Neural progenitor cell (in vitro differentiated cells): ENCODE results near the gene SLX9. TPM values are rescaled to one million over a fixed set of nuclear protein-coding genes. Genes with fewer than 3 reads are reported as not detected.

Experiments used
- DNase-seq: peaks from one replicate; pipeline ENCODE4 v3.0.0-alpha.2; 2016; ENCODE audit warnings: low spot score
- H2AFZ ChIP-seq: fragments of 200-600 bp; sonication (generic); replicated peaks from 2 replicates; pipeline ENCODE4 v1.6.1; 2016; ENCODE audit warnings: antibody characterized with exemption
- H3F3A ChIP-seq: fragments of 200-600 bp; sonication (generic); 2 replicates; pipeline ENCODE4 v1.6.1; 2016; ENCODE audit warnings: antibody characterized with exemption, low read depth
- H3K27ac ChIP-seq: fragments of 200-600 bp; sonication (generic); 2 replicates; pipeline ENCODE4 v1.5.1; 2016; ENCODE audit warnings: mild to moderate bottlenecking
- H3K27me3 ChIP-seq: fragments of 200-600 bp; sonication (generic); 2 replicates; pipeline ENCODE4 v1.6.1; 2016; ENCODE audit warnings: mild to moderate bottlenecking, moderate library complexity
- H3K36me3 ChIP-seq: fragments of 200-600 bp; sonication (generic); 2 replicates; pipeline ENCODE4 v1.5.1; 2016
- H3K4me1 ChIP-seq: fragments of 200-600 bp; sonication (generic); 2 replicates; pipeline ENCODE4 v1.6.1; 2016; ENCODE audit warnings: mixed run types
- H3K4me2 ChIP-seq: fragments of 200-600 bp; sonication (generic); 2 replicates; pipeline ENCODE4 v1.6.1; 2016
- H3K4me3 ChIP-seq: fragments of 200-600 bp; sonication (generic); 2 replicates; pipeline ENCODE4 v1.5.1; 2016
- H3K79me2 ChIP-seq: fragments of 200-600 bp; sonication (generic); 2 replicates; pipeline ENCODE4 v1.6.1; 2016; ENCODE audit warnings: low read depth
- H3K9ac ChIP-seq: fragments of 200-600 bp; sonication (generic); 2 replicates; pipeline ENCODE4 v1.6.1; 2016
- H3K9me3 ChIP-seq: fragments of 200-600 bp; sonication (generic); 2 replicates; pipeline ENCODE4 v1.5.1; 2016; ENCODE audit warnings: low read depth
- H4K20me1 ChIP-seq: fragments of 200-600 bp; sonication (generic); 2 replicates; pipeline ENCODE4 v1.6.1; 2016; ENCODE audit warnings: low read depth
- H3K27ac Mint-ChIP-seq: 3 replicates; pipeline ENCODE4 v1.8.0; 2021; ENCODE audit warnings: mixed read lengths
- H3K27me3 Mint-ChIP-seq: 2 replicates; pipeline ENCODE4 v1.8.0; 2022; ENCODE audit warnings: low read depth, mild to moderate bottlenecking, inconsistent platforms, moderate library complexity, mixed read lengths; ENCODE audit not compliant: insufficient read depth
- H3K36me3 Mint-ChIP-seq: 3 replicates; pipeline ENCODE4 v1.8.0; 2021; ENCODE audit warnings: mixed read lengths
- H3K4me1 Mint-ChIP-seq: 3 replicates; pipeline ENCODE4 v1.8.0; 2021; ENCODE audit warnings: mixed read lengths
- H3K4me3 Mint-ChIP-seq: 3 replicates; pipeline ENCODE4 v1.8.0; 2021; ENCODE audit warnings: mild to moderate bottlenecking, moderate library complexity, mixed read lengths
- H3K9me3 Mint-ChIP-seq: 3 replicates; pipeline ENCODE4 v1.8.0; 2020; ENCODE audit warnings: mixed read lengths
- EZH2 ChIP-seq: fragments of 200-600 bp; sonication (generic); IDR thresholded peaks from 2 replicates; pipeline ENCODE4 v1.6.1; 2017; ENCODE audit warnings: antibody characterized with exemption, mild to moderate bottlenecking, moderate library complexity
- EZH2phosphoT487 ChIP-seq: fragments of 200-600 bp; sonication (generic); IDR thresholded peaks from 2 replicates; pipeline ENCODE4 v1.6.1; 2017; ENCODE audit warnings: antibody characterized with exemption
- total RNA-seq: library from RNA; depleted of rRNA; stranded (reverse); fragments of >200 nt; gene quantifications from 2 replicates; pipeline ENCODE4 v1.2.3, GENCODE V29; 2015; ENCODE audit warnings: low replicate concordance
- TF ChIP-seq, protein P1 (sequence below): fragments of 200-600 bp; sonication (generic); IDR thresholded peaks from 2 replicates; pipeline ENCODE4 v1.5.1; 2017; ENCODE audit warnings: antibody characterized with exemption, mild to moderate bottlenecking

SLX9 gene
- total RNA-seq, 1 donor from 2014 or later: 4.7 TPM

GRCh38 chr21:44893278-44893556 lies 46.6 kb upstream of the SLX9 start:
- no peaks in the 10 kb centered on the region for H3K27me3 ChIP-seq
- no peaks in the 10 kb centered on the region for H3K36me3 ChIP-seq
- peaks cover 10% of the 10 kb centered on the region for H3K4me1 ChIP-seq
- peaks cover 13% of the 10 kb centered on the region for H3K27me3 Mint-ChIP-seq
- no peak overlapping the region for H3K4me3 ChIP-seq
- H3F3A ChIP-seq: no peaks in the 10 kb centered on the region
- H2AFZ ChIP-seq: no peak overlapping the region
- peaks cover 7% of the 10 kb centered on the region for H3K4me1 Mint-ChIP-seq
- TF ChIP-seq, protein P1, sequence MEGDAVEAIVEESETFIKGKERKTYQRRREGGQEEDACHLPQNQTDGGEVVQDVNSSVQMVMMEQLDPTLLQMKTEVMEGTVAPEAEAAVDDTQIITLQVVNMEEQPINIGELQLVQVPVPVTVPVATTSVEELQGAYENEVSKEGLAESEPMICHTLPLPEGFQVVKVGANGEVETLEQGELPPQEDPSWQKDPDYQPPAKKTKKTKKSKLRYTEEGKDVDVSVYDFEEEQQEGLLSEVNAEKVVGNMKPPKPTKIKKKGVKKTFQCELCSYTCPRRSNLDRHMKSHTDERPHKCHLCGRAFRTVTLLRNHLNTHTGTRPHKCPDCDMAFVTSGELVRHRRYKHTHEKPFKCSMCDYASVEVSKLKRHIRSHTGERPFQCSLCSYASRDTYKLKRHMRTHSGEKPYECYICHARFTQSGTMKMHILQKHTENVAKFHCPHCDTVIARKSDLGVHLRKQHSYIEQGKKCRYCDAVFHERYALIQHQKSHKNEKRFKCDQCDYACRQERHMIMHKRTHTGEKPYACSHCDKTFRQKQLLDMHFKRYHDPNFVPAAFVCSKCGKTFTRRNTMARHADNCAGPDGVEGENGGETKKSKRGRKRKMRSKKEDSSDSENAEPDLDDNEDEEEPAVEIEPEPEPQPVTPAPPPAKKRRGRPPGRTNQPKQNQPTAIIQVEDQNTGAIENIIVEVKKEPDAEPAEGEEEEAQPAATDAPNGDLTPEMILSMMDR: no peak
- no peak for TF ChIP-seq EZH2
- TF ChIP-seq EZH2phosphoT487: no peak
- H3K36me3 Mint-ChIP-seq: no peaks in the 10 kb centered on the region
- no peak overlapping the region for H3K27ac ChIP-seq
- H3K9me3 ChIP-seq: no peaks in the 10 kb centered on the region
- no peak overlapping the region for H3K9ac ChIP-seq
- no peak for DNase-seq
- no peaks in the 10 kb centered on the region for H3K9me3 Mint-ChIP-seq
- no peak overlapping the region for H3K27ac Mint-ChIP-seq
- no peak overlapping the region for H3K4me2 ChIP-seq
- no peak overlapping the region for H3K4me3 Mint-ChIP-seq
- no peaks in the 10 kb centered on the region for H4K20me1 ChIP-seq
- H3K79me2 ChIP-seq: no peaks in the 10 kb centered on the region

DNA sequence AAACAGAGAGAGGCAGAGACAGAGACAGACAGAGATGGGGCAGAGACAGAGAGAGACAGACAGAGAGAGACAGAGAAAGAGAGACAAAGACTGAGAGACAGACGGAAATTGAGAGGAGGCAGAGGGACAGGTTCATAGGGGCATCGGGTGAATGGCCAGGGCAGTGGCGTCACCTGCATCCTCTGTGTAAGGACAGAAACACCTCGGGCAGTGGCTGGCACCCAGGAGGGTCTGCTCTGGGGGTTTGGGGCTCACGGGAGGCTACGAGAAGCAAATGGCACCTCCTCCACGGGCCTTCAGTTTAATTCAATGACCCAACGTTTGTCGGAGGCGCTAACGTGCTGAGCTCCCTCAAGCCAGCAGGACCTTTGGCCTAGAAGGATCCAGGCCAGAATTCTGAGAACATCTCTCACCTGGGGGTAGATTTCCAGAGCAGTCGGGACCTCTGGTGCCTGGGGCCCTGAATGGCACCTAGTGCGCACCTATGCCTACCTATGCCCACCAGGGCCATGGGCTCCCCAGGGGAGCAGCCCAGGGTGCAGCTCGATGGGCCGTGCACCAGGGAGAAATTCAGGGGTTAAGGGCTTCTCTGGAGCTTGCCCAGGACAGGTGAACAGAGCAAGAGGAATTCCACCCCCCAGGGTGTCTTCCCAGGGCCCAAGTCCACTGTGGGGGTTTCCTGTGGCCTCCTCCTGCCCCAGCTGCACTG lies 45.7 kb upstream of the SLX9 start:
- Histone ChIP-seq H3K4me1 (peaks cover 10% of the 10 kb centered on the region), H3K9me3 (no peaks in the 10 kb centered on the region), H3K36me3 (no peaks in the 10 kb centered on the region), H2AFZ (no peak overlapping the region), H3K4me2 (no peak overlapping the region), H3F3A (no peaks in the 10 kb centered on the region), H3K27ac (no peak overlapping the region), H3K9ac (no peak overlapping the region), H3K4me3 (no peak overlapping the region), H4K20me1 (no peaks in the 10 kb centered on the region), H3K79me2 (no peaks in the 10 kb centered on the region), H3K27me3 (no peaks in the 10 kb centered on the region)
- Mint-ChIP-seq H3K27ac (peak overlapping the region; percentile 7), H3K4me1 (peaks cover 12% of the 10 kb centered on the region), H3K4me3 (no peak overlapping the region), H3K27me3 (peaks cover 13% of the 10 kb centered on the region), H3K36me3 (no peaks in the 10 kb centered on the region), H3K9me3 (no peaks in the 10 kb centered on the region)
- TF ChIP-seq EZH2 (no peak), EZH2phosphoT487 (no peak)
- TF ChIP-seq, protein P1: no peak
- no peak for DNase-seq

DNA sequence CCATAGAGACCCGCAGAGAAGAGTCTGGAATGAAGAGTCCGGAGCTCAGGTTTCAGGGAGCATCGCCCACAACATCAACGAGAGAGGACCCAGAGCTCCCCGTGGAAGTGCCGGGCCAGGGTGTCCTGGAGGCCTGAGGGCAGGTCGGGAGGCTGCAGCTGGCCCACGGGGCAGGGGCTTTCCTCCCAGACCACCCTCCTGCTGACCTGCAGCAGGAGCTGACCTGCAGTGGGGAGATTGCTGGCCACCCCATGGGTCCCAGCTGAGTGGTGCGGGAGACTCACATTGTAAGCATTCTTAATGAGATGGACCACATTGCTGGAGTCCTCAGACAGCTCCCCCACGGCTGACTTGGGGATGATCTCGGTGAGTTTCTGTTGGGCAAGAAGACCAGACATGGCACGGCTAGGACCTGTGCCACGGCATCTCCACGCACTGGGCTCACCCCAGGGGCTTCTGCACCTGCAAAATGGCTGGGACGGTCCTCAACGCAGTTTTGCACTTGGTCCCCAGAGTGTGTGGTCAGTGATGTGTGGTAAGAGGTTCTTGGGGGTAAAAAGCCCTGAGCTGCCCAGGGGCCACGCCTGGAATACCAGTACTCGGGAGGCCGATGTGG lies 45.0 kb upstream of the SLX9 start:
- TF ChIP-seq EZH2phosphoT487 (no peak), EZH2 (no peak)
- TF ChIP-seq, protein P1: no peak
- no peak overlapping the region for H3K27ac Mint-ChIP-seq
- H3K79me2 ChIP-seq: no peaks in the 10 kb centered on the region

More for the DNA sequence above, 45.0 kb upstream of the SLX9 start:
- no peak overlapping the region for H3K4me3 ChIP-seq
- no peaks in the 10 kb centered on the region for H4K20me1 ChIP-seq
- H3K9ac ChIP-seq: no peak overlapping the region
- H3K9me3 ChIP-seq: no peaks in the 10 kb centered on the region
- H3K27me3 ChIP-seq: no peaks in the 10 kb centered on the region
- H3F3A ChIP-seq: no peaks in the 10 kb centered on the region
- no peak overlapping the region for H2AFZ ChIP-seq
- no peaks in the 10 kb centered on the region for H3K36me3 ChIP-seq
- Mint-ChIP-seq H3K36me3 (no peaks in the 10 kb centered on the region), H3K4me1 (peaks cover 12% of the 10 kb centered on the region), H3K27me3 (peaks cover 13% of the 10 kb centered on the region), H3K9me3 (no peaks in the 10 kb centered on the region), H3K4me3 (no peak overlapping the region)
- DNase-seq: no peak
- no peak overlapping the region for H3K27ac ChIP-seq
- no peak overlapping the region for H3K4me2 ChIP-seq
- H3K4me1 ChIP-seq: peaks cover 10% of the 10 kb centered on the region
